ENCODE results near the gene NEDD4L.

- TF ChIP-seq EZH2 (IDR thresholded peaks at IDR 0.05; ENCODE audit: low read depth) (no peak), CTCF (conservative IDR thresholded peaks at IDR 0.05) (no peak)
Measured at GRCh38 chr18:58345875-58346274, 301.8 kb downstream of the NEDD4L start.

Measured in PC-9 (cell line).